H9 (cell line): ENCODE measurements around the gene GLIS2. TPM values are rescaled to one million over a fixed set of nuclear protein-coding genes. Genes with fewer than 3 reads are reported as not detected.

ENCODE experiments used
- DNase-seq: peaks from one replicate; pipeline ENCODE4 v3.0.0-alpha.2; 2017
- H2AFZ ChIP-seq: one replicate; pipeline ENCODE4 v1.6.1; 2013; ENCODE audit warnings: mild to moderate bottlenecking, low read length, control low read depth, moderate library complexity
- H2AK5ac ChIP-seq: 2 replicates; pipeline ENCODE4 v1.6.1; 2013; ENCODE audit warnings: low read length, control low read depth, mixed read lengths; ENCODE audit not compliant: insufficient read length
- H2BK120ac ChIP-seq: one replicate; pipeline ENCODE4 v1.6.1; 2013; ENCODE audit warnings: low read depth, mild to moderate bottlenecking, low read length, control low read depth, inconsistent platforms; ENCODE audit not compliant: poor library complexity, severe bottlenecking
- H2BK12ac ChIP-seq: 2 replicates; pipeline ENCODE4 v1.6.1; 2013; ENCODE audit warnings: low read length, control low read depth, mixed read lengths, low read depth; ENCODE audit not compliant: insufficient read length
- H2BK15ac ChIP-seq: 2 replicates; pipeline ENCODE4 v1.6.1; 2013; ENCODE audit warnings: low read depth, low read length, control low read depth
- H2BK20ac ChIP-seq: one replicate; pipeline ENCODE4 v1.6.1; 2013; ENCODE audit warnings: low read depth, mild to moderate bottlenecking, low read length, control low read depth, inconsistent platforms; ENCODE audit not compliant: poor library complexity, severe bottlenecking
- H2BK5ac ChIP-seq: 2 replicates; pipeline ENCODE4 v1.6.1; 2013; ENCODE audit warnings: low read length, control low read depth, mixed read lengths; ENCODE audit not compliant: insufficient read length
- H3K14ac ChIP-seq: 2 replicates; pipeline ENCODE4 v1.6.1; 2013; ENCODE audit warnings: low read length, control low read depth; ENCODE audit not compliant: insufficient read depth
- H3K18ac ChIP-seq: 2 replicates; pipeline ENCODE4 v1.6.1; 2013; ENCODE audit warnings: low read depth, mild to moderate bottlenecking, mixed read lengths, low read length, control low read depth; ENCODE audit not compliant: insufficient read length
- H3K23ac ChIP-seq: 2 replicates; pipeline ENCODE4 v1.6.1; 2013; ENCODE audit warnings: low read length, control low read depth, mixed read lengths, low read depth; ENCODE audit not compliant: insufficient read length
- H3K23me2 ChIP-seq: 2 replicates; pipeline ENCODE4 v1.6.1; 2013; ENCODE audit warnings: low read depth, mild to moderate bottlenecking, mixed read lengths, low read length, control low read depth; ENCODE audit not compliant: insufficient read length, poor library complexity, severe bottlenecking
- H3K27ac ChIP-seq: 2 replicates; pipeline ENCODE4 v1.5.1; 2013; ENCODE audit warnings: low read length, control low read depth, mixed read lengths, low read depth; ENCODE audit not compliant: insufficient read length
- H3K27me3 ChIP-seq: 2 replicates; pipeline ENCODE4 v1.6.1; 2013; ENCODE audit warnings: low read length, control low read depth, inconsistent platforms; ENCODE audit not compliant: insufficient read depth
- H3K4ac ChIP-seq: 2 replicates; pipeline ENCODE4 v1.6.1; 2013; ENCODE audit warnings: low read depth, mild to moderate bottlenecking, control low read depth, inconsistent platforms, low read length, moderate library complexity
- H3K4me1 ChIP-seq: 2 replicates; pipeline ENCODE4 v1.6.1; 2013; ENCODE audit warnings: low read length, control low read depth, inconsistent platforms; ENCODE audit not compliant: insufficient read depth
- H3K4me2 ChIP-seq: 2 replicates; pipeline ENCODE4 v1.6.1; 2013; ENCODE audit warnings: low read length, control low read depth, mixed read lengths; ENCODE audit not compliant: insufficient read length, insufficient read depth
- H3K56ac ChIP-seq: 2 replicates; pipeline ENCODE4 v1.6.1; 2013; ENCODE audit warnings: low read depth, mild to moderate bottlenecking, mixed read lengths, low read length, control low read depth; ENCODE audit not compliant: insufficient read length
- H3K79me1 ChIP-seq: 2 replicates; pipeline ENCODE4 v1.6.1; 2013; ENCODE audit warnings: low read depth, mild to moderate bottlenecking, moderate library complexity, low read length, control low read depth, inconsistent platforms; ENCODE audit not compliant: insufficient read depth, poor library complexity, severe bottlenecking
- H3K79me2 ChIP-seq: 2 replicates; pipeline ENCODE4 v1.6.1; 2013; ENCODE audit warnings: low read length, control low read depth, inconsistent platforms; ENCODE audit not compliant: insufficient read depth
- H3K9ac ChIP-seq: 2 replicates; pipeline ENCODE4 v1.6.1; 2013; ENCODE audit warnings: low read length, control low read depth, mixed read lengths; ENCODE audit not compliant: insufficient read length; ENCODE audit errors: extremely low read depth
- H3K9me3 ChIP-seq: one replicate; pipeline ENCODE4 v1.6.1; 2013; ENCODE audit warnings: low read depth, low read length, inconsistent platforms; ENCODE audit not compliant: control insufficient read depth
- H3T11ph ChIP-seq: one replicate; pipeline ENCODE4 v1.6.1; 2013; ENCODE audit warnings: mild to moderate bottlenecking, low read length, control low read depth, inconsistent platforms
- H4K20me1 ChIP-seq: one replicate; pipeline ENCODE4 v1.6.1; 2013; ENCODE audit not compliant: control insufficient read depth, insufficient read length, insufficient read depth
- H4K5ac ChIP-seq: 2 replicates; pipeline ENCODE4 v1.6.1; 2013; ENCODE audit warnings: low read depth, mild to moderate bottlenecking, mixed read lengths, low read length, control low read depth; ENCODE audit not compliant: insufficient read length
- H4K8ac ChIP-seq: replicated peaks from 2 replicates; pipeline ENCODE4 v1.6.1; 2013; ENCODE audit warnings: low read length, control low read depth, mixed read lengths, low read depth; ENCODE audit not compliant: insufficient read length
- H4K91ac ChIP-seq: 2 replicates; pipeline ENCODE4 v1.6.1; 2013; ENCODE audit warnings: low read depth, mild to moderate bottlenecking, moderate library complexity, mixed read lengths, low read length, control low read depth; ENCODE audit not compliant: insufficient read length
- H3K27ac Mint-ChIP-seq, 3 experiments: 2 replicates in 2 of 3; 3 replicates in 1 of 3; pipeline ENCODE4 v1.8.0; 2020 to 2021; ENCODE audit warnings: mixed read lengths in 3 of 3, mild to moderate bottlenecking in 1 of 3, moderate library complexity in 1 of 3
- H3K27me3 Mint-ChIP-seq: 2 replicates; pipeline ENCODE4 v1.8.0; 2021; ENCODE audit warnings: low read depth, mild to moderate bottlenecking, moderate library complexity, mixed read lengths
- H3K36me3 Mint-ChIP-seq, 3 experiments: 2 replicates in 2 of 3; 3 replicates in 1 of 3; pipeline ENCODE4 v1.8.0; 2020 to 2021; ENCODE audit warnings: low read depth in 3 of 3, mixed read lengths in 3 of 3; ENCODE audit not compliant: insufficient read depth in 1 of 3
- H3K4me1 Mint-ChIP-seq, 2 experiments: 2 replicates each; pipeline ENCODE4 v1.8.0; 2020; ENCODE audit warnings: mixed read lengths in 2 of 2
- H3K4me3 Mint-ChIP-seq, 2 experiments: 2 replicates in 1 of 2; 3 replicates in 1 of 2; pipeline ENCODE4 v1.8.0; 2020 to 2021; ENCODE audit warnings: mild to moderate bottlenecking in 2 of 2, mixed read lengths in 2 of 2, moderate library complexity in 1 of 2
- H3K9me3 Mint-ChIP-seq, 2 experiments: 2 replicates in 1 of 2; 3 replicates in 1 of 2; pipeline ENCODE4 v1.8.0; 2020; ENCODE audit warnings: mild to moderate bottlenecking in 2 of 2, mixed read lengths in 2 of 2, moderate library complexity in 1 of 2
- CTCF ChIP-seq: fragments of 200-600 bp; sonication (generic); conservative IDR thresholded peaks from 3 replicates; pipeline ENCODE4 v1.8.0; 2021; ENCODE audit warnings: antibody characterized with exemption, mild to moderate bottlenecking
- WGBS: extraction: QIAGEN DNeasy Blood & Tissue Kit; methylation state at CpG from one replicate; pipeline ENCODE4 v1.1.7; 2013; ENCODE audit warnings: missing lambda C conversion rate, low lambda C conversion rate, mixed read lengths; ENCODE audit not compliant: insufficient read length; ENCODE audit errors: extremely low coverage; 5-methylcytosine and 5-hydroxymethylcytosine counted together
- total RNA-seq: library from RNA; stranded (reverse); gene quantifications from 2 replicates; pipeline ENCODE4 v1.2.1, GENCODE V29; 2021

GLIS2 gene
- total RNA-seq, 1 experiment from 2014 or later = 14.3 TPM

- Histone ChIP-seq H2BK12ac (no peak overlapping the region), H2BK15ac (no peak overlapping the region), H4K91ac (no peak overlapping the region), H3K56ac (no peak overlapping the region), H3K4me1 (peaks cover 11% of the 10 kb centered on the region; the same call in 1 of the 2 replicates), H3K9me3 (no peaks in the 10 kb centered on the region), H2BK120ac (no peak overlapping the region), H2BK5ac (no peak overlapping the region), H3K18ac (no peak overlapping the region), H3K23ac (no peak overlapping the region), H3K9ac (no peak overlapping the region), H3K79me1 (no peaks in the 10 kb centered on the region), H4K8ac (no peak overlapping the region), H3K27me3 (no peaks in the 10 kb centered on the region), H2AFZ (no peak overlapping the region), H3K14ac (no peak overlapping the region), H3K79me2 (peaks cover 1% of the 10 kb centered on the region; the same call in 1 of the 2 replicates), H3K23me2 (no peaks in the 10 kb centered on the region), H3K27ac (no peak overlapping the region), H2BK20ac (no peak overlapping the region), H3T11ph (no peak overlapping the region), H3K4me2 (no peak overlapping the region), H3K4ac (no peak overlapping the region), H4K20me1 (no peaks in the 10 kb centered on the region), H2AK5ac (no peak overlapping the region), H4K5ac (no peak overlapping the region)
- DNase-seq = no peak
- TF ChIP-seq CTCF = no peak
- Mint-ChIP-seq H3K36me3 (peaks cover 0 to 3% (median 3%) of the 10 kb centered on the region in 3 experiments; a peak in 1 of 7 replicates), H3K9me3 (no peaks in the 10 kb centered on the region), H3K4me3 (peak overlapping the region in 1 of 2 experiments; percentile 43; a peak in 2 of 5 replicates), H3K4me1 (peaks cover 36 to 65% of the 10 kb centered on the region in 2 experiments), H3K27ac (peak overlapping the region in 2 of 3 experiments; percentile 7 to 49; a peak in 2 of 7 replicates), H3K27me3 (no peaks in the 10 kb centered on the region)
- no CpG with 5 or more reads among the region's 15 CpGs for WGBS
These were observed 59.9 kb downstream of the GLIS2 start for GRCh38 chr16:4375717-4376116.
